ENCODE measurements around the gene TOE1.
A peak's percentile ranks its signal among the peaks of the same experiment; 100 is the strongest.
"Not testable (repeated sequence)": the region's sequence is repeated elsewhere in the genome, so short reads cannot be mapped to it uniquely, and the experiment has no call there.

Gene TOE1

DNA sequence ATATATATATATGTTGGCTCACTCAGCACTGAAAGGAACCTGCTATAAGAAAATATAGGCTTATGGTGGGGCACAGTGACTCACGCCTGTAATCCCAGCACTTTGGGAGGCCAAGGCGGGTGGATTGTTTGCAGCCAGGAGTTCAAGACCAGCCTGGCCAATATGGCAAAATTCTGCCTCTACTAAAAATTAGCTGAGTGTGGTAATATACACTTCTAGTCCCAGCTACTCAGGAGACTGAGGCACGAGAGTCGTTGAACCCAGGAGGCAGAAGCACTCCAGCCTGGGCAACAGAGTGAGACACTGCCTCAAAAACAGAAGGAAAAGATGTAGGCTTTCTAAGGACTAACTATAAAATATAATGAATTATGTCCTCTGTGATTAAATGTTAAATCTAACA lies 14.9 kb downstream of the TOE1 start:
- no peak for DNase-seq

DNA sequence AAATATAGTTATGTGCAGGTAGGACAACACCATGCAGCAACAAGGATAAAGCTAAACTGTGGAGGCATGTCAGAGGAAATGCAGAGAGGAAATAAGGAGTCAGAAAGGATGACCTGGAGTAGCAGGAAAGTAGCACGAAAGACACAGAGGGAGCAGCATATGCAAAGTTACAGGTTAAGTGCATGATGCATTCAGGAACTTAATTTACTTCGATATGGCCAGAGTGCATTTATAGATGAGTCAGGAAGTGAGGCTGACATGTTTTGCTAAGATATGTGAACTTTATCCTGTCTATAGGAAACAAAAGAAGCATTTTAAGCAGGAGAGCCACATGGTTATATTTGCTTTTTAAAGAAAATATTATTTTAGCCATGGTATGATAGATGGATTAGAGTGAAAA lies 15.7 kb downstream of the TOE1 start:
- no peak for DNase-seq

DNA sequence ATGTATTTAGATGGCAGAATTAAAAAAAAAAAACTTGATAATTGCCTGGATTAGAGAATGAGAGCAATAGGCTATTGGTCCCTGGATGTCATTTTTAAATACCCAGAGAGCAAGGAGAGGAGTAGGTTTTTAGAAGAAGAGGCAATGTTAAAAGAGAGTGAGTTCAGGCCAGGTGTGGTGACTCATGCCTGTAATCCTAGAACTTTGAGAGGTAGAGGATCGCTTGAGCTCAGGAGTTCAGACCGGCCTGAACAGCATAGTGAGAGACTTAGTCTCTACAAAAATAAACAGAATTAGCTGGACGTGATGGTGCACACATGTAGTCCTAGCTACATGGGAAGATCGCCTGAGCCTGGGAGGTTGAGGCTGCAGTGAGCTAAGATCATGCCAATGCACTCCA lies 16.2 kb downstream of the TOE1 start:
- no peak for DNase-seq

DNA sequence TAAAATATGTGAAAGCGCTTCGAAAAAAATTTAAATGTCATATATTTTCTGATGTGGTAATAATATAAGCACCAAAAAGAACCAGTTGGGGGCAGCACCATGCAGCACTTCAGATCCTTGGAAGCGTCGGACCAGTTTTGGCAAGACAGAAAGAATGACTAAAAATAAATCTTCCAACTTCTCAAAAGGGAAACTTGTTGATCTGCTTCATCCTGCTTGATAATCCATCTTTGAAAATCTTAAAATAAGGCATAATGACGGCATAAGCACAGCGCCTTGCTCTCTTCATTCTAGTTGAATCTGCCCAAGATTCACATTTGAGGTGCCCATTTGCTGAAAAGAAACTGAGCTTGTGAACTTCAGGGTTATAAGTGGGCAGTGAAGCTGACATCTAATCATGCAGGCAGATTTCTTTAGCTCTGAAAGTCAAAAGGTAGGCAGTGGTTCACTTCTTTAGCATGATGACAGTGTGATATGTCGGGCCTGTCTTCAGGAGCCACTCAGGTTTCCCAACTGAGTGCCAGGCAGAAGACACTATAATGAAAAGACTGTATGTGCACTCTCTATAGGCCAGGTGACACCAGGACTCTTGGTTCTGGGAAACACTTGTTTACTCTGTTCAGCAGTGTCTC lies 20.0 kb downstream of the TOE1 start:
- peak in 46 of 56 donors; percentile 3 to 84 (median 32) for DNase-seq

DNA sequence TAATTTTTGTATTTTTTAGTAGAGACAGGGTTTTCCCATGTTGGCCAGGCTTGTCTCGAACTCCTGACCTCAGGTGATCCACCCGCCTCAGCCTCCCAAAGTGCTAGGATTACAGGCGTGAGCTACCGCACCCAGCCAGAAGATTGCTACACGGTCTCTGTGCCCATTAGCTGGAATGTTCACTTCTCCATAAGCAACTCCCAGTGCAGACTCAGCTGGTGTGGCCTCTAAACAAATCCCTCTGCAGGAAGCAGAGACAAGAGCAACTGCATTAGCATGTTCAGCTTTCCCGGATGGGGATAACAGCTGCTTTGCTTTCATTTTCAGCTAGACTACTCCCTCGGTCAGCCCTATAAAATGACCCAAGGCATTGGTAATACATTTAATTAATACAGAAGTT lies 21.0 kb downstream of the TOE1 start:
- DNase-seq = peak in 14 of 56 donors; percentile 1 to 32 (median 12)

DNA sequence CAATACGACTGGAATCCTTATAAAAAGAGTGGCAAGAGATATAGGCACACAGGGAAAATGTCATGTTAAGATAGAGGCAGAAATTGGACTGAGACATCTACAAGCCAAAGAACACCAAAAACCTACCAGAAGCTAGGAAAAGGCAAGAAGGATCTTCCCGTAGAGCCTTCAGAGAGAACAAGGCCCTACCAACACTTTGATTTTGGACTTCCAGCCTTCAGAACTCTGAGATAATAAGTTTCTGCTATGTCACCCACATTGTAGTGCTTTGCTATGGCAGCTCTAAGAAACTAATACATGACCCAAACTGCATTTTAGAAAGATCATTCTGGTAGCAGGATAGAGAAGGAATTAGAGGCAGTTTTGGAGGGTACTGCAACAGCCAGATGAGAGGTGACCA lies 24.3 kb downstream of the TOE1 start:
- DNase-seq = no peak

DNA sequence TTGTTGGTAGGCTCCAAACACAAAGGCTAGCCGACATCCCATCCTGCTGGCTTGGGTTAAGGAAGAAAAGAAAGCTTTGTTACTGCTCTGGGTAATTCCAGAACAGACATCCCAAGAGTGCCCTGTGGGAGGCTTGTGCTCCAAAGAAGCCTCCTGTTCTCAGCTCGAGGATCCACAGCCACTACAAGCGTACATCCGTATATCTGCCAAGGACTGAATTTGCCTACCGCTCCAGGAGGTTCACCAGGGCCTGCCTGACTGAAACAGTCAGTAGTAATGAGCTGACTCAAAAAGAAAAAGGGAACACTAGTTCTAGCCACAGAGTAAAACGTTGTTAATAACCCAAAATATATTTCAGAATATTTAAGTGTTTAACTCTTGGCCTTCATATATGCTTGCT lies 25.1 kb downstream of the TOE1 start:
- peak in 20 of 56 donors; percentile 7 to 42 (median 23) for DNase-seq

DNA sequence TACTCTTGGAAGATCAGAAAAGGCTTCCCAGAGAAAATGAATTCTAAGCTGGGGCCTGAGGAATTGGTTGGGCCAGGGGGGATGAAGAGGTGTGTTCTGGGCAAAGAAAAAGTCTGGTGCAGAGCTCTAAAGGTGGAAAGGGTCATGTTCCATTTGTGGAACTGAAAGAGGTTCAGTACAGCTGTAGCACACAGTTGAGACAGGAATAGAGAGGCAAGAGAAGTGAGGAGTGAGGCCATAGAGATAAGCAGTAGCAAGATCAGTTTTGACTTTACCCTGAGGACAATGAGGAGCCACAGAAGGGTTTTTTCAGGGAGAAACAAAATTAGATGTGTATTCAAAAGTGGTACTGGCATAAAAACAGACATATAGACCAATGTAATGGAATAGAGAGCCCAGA lies 30.6 kb downstream of the TOE1 start:
- no peak for DNase-seq

DNA sequence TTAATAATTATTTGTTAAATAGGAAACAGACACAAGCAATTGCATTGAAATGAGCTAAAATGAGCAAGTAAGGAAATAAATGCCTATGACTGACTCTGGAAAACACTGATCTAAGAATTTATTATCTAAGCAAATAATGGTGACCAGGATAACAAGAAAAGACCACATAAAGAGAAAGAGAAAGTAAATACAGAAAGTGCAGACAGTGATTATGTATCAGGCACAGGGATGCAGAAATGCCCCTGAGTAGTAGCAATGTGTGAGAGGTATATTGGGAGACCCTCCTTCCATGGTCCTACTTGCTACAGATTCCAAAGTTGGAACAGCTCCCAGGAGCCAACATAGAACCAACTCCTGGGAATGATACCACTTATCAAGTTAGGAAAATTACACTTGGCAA lies 33.6 kb downstream of the TOE1 start:
- no peak for DNase-seq

DNA sequence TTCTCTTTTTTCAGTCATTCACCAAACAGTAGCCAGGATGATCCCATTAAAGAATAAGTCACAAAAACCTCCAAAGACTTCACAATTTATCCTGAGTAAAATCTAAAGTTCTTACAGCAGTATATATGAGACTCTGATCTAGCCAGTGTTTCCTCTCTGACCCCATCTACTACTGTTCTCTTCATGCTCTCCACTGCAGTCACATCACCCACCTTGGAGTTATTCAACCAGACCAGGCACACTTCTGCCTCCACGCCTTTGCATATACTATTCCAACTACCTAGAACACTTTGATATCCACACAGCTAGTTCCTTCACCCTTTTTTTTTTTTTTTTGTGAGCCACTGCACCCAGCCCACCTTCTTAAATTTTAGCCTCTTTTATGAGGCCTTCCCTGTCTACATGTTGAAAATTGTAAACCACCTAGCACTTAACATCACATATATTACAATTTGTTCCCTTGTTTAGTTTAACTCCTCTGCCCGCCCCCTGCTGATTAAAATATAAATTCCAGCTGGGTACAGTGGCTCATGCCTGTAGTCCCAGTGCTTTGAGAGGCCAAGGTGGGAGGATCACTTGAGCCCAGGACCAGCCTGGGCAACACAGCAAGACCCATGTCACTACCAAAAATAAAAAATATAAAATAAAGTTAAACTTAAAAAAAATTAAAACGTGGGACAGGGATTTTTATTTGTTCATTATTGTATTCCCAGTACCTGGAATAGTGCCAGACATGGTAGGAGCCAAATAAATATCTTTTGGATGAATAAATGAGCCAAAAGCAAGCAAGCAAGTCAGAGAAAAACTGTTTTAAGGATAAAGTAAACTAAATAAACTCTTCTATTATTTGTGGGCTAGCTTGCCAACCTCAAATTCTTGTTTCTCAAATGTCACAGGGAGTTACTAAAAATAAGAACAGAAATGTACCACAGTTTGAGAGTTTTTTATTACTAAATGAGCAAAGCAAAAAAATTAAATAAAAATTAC lies 35.4 kb downstream of the TOE1 start:
- no peak for DNase-seq

DNA sequence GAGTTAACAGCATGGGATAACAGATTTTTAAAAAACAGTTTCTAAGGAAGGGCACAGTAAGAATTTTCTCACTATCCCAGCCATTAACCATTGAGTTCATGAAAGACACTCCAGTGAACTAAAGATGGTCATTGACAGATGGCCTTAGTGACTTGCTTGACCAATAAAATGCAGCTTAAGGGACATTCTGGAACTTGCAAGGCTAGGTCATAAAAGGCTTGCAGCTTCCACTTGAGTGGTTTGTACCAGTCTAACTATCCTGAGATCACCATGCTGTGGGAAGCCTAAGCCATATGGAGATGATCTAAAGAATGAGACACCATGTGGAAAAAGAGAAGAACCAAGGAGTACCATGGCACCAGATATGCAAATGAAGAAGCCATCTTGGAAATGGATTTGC lies 38.2 kb downstream of the TOE1 start:
- DNase-seq = no peak

DNA sequence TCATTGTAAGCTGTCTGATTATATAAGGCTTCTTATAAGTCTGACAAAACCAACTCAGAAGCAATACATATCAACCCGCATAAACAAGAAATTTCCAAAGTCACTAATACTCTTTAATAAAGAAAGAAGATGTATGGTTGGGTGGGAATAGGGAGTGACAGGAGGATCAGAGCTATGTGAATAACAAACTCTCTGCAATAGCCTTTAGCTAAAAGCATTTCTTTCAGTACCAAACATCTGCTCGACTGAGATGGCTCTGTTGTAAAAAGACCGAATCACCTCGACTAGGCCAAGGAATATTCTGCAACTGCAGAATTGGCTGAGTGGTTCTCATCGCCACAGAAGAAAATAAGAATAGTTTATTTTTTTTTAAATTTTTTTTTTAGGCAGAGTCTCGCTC lies 39.6 kb downstream of the TOE1 start:
- no peak for DNase-seq

DNA sequence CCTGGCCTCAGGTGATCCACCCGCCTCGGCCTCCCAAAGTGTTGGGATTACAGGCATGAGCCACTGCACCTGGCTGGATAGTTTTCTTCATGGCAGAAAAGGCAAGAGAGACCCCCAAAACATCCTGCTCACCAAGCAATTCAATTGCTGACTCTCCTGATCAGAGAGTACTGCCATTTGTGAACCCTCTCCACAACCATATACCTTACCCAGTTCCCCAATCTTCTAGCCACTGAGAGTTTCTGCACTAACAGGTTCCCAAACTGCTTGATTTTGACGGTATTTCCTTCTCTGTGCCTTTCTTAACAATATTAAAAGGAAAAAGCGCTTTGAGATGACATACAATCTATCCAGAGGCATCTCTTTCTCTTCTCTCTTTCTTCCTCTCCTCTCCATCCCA lies 40.2 kb downstream of the TOE1 start:
- DNase-seq = no peak

DNA sequence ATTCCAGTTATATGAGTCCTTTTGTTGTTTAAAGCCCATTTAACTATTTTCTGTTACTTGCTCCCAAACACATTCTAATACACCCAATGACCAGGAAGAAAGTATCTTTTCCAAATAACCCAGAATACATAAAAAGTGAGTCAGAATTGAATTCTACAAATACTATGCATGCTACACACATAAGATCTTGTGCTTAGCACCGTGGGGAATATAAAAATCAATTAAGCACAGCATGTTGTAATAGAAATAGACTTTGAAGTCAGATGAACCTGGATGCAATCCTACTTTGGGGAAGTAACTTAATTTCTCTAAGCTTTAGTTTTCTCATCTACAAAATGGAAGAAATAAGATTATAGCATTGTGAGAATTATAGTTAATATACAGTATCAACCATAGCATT lies 40.8 kb downstream of the TOE1 start:
- no peak for DNase-seq

DNA sequence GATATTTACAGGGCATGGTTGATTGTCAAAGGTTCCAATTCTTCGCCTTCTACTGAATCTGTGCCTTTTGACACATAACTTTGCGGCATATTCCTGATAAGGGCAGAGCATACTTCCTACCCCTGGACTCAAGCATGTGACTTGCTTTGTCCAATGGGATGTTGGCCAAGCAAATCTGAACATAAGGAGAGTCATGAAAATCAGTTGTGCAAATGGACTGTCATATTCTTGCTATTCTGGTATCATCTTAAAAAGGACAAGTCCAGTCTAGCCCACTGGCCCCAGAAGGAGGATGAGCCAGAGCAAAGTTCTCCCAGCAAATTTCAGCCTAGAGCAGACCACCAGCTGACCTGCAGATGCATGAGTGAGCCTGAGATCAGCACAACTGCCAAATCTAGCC lies 41.3 kb downstream of the TOE1 start:
- DNase-seq = no peak

DNA sequence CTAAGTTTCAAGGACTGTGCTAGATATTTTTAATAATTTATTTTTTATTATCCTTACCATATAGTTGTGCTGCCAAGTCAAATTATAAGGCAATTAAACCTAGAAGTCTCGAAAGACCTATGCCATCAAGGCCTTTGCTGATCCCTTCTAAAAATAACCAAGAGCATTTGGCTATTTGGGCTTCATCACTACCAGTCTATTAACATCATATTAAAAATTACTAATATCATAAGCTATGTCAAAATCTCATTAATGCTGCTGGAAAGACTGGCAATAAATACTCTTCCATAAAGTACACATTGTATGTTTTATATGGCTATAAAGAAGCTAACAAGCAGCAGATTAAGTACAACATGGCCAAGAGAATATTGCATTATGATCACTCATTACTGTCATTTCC lies 43.2 kb downstream of the TOE1 start:
- DNase-seq = no peak

DNA sequence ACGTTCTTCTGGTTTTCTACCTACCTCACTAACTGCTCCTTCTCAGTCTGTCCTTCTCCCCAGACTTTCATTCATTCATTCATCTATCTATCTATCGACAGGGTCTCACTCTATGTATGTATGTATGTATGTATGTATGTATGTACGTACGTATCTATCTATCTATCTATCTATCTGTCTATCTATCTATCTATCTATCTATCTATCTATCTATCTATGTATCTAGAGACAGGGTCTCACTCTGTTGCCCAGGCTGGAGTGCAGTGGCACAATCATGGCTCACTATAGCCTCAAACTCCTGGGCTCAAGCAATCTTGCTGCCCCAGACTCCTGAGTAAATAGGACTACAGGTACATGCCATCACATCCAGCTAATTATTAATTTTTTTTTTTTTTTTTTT lies 44.2 kb downstream of the TOE1 start:
- not testable (repeated sequence) for DNase-seq

DNA sequence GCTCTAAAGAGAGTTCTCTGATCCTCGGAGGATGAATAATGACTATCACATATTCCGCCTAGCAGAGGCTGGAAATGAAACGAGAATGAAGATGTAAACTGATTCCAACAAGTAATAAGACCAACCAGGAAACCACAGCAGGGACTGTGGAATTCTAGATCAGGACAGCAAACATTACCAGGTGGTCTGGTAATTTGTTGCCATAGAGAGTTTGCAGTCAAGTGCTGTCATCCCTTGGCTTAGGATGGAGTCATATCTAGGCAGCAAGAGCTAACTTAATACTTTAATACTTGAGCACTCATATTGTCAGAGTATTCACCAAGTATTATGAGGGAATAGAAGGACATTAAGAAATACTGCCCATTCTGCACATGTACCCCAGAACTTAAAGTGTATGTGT lies 45.3 kb downstream of the TOE1 start:
- DNase-seq = no peak

DNA sequence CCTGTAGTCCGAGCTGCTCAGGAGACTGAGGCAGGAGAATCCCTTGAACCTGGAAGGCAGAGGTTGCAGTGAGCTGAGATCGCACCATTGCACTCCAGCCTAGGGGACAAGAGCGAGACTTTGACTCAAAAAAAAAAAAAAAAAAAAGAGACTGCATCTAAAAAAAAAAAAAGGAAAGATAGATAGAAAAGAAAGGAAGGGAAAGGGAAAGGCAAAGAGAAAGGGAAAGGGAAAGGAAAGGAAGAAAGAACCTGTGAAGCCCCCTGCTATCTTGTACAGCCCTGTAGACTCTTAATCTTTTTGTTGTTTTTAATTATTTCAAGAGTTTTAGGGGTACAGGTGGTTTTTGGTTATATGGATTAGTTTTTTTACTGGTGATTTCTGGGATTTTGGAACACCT lies 46.2 kb downstream of the TOE1 start:
- no peak for DNase-seq
